Adrenal gland (tissue), 12 donors: Measurements from ENCODE around the gene ZCCHC8. TPM values are rescaled to one million over a fixed set of nuclear protein-coding genes. Genes with fewer than 3 reads are reported as not detected.

Source experiments
- DNase-seq, 7 donors: peaks; one replicate each; pipeline ENCODE4 v3.0.0-alpha.2; 2019 to 2020
- H3K27ac ChIP-seq, 5 donors: fragments of 200-600 bp; sonication (generic) in 4 of 5; 1 replicate in 3 of 5; 2 replicates in 2 of 5; pipeline versions ENCODE4 v1.5.1 to v1.8.0; 2016 to 2020; ENCODE audit warnings: mild to moderate bottlenecking in 1 of 5
- H3K27me3 ChIP-seq: fragments of 200-600 bp; 2 replicates; pipeline ENCODE4 v1.8.0; 2021
- H3K36me3 ChIP-seq, 2 donors: fragments of 200-600 bp; replicated peaks in 1 of 2; 1 replicate in 1 of 2; 2 replicates in 1 of 2; pipeline versions ENCODE4 v1.5.1 to v1.8.0; 2018 to 2022
- H3K4me1 ChIP-seq, 2 donors: fragments of 200-600 bp; replicated peaks in 1 of 2; 1 replicate in 1 of 2; 2 replicates in 1 of 2; pipeline versions ENCODE4 v1.5.1 to v1.8.0; 2018 to 2021
- H3K4me3 ChIP-seq, 4 donors: fragments of 200-600 bp; sonication (generic) in 3 of 4; one replicate each; pipeline ENCODE4 v1.5.1; 2016 to 2018
- H3K9me3 ChIP-seq, 3 donors: fragments of 200-600 bp; sonication (generic) in 1 of 3; replicated peaks in 1 of 3; 1 replicate in 2 of 3; 2 replicates in 1 of 3; pipeline versions ENCODE4 v1.5.1 to v1.8.0; 2016 to 2021
- CTCF ChIP-seq, 6 experiments: fragments of 450-650 bp in 4 of 6; fragments of 200-600 bp in 2 of 6; sonication (generic) in 1 of 6; IDR thresholded peaks; 1 replicate in 5 of 6; 2 replicates in 1 of 6; pipeline versions ENCODE4 v1.5.1 to v1.8.0; 2016 to 2021; ENCODE audit warnings: antibody characterized with exemption in 6 of 6, mild to moderate bottlenecking in 2 of 6, moderate library complexity in 1 of 6
- POLR2A ChIP-seq, 2 donors: fragments of 450-650 bp; IDR thresholded peaks; one replicate each; pipeline ENCODE4 v1.6.1; 2017; ENCODE audit warnings: antibody characterized with exemption in 2 of 2, mild to moderate bottlenecking in 2 of 2, moderate library complexity in 1 of 2
- WGBS, 4 donors: extraction: QIAGEN DNeasy Blood & Tissue Kit in 2 of 4; methylation state at CpG; one replicate each; pipeline versions ENCODE4 v1.1.5 to v1.1.7; 2013 to 2017; 5-methylcytosine and 5-hydroxymethylcytosine counted together
- intact Hi-C, 2 donors: fragments of 100-400 bp; cut with DNase I; formaldehyde crosslinking; loops; one replicate each; pipeline versions ENCODE4 v1.14.1 to v1.15.0; 2022 to 2023
- polyA plus RNA-seq, 3 donors: library from polyadenylated mRNA; stranded (reverse); fragments of 200-250 nt in 2 of 3; fragments of 350-450 nt in 1 of 3; fragmentation: Illumina TruSeq in 1 of 3; extraction: RNeasy Lipid Tissue Mini Kit (QIAGEN cat#74804) in 1 of 3; gene quantifications; one replicate each; pipeline ENCODE4 v1.2.3, GENCODE V29; 2013 to 2014
- total RNA-seq, 9 donors: library from RNA; depleted of rRNA in 4 of 9; stranded (reverse); fragments of >200 nt in 4 of 9; fragments of 120-200 nt in 1 of 9; fragmentation: NEBNext Ultra II Directional in 1 of 9; extraction: Animal tissue kit (Norgen Biotek cat#: 25700) in 1 of 9; gene quantifications; one replicate each; pipeline versions ENCODE4 v1.1.0 to v1.2.4, GENCODE V29; 2013 to 2023
- donor health status: healthy with polysubstance abuse.
- donor health status: Bipolar disorder and iron deficiency.
- donor health status: DM: yes; HTN: yes; CAD: no.
- donor health status: DM: no; HTN: no; CAD: no.
- donor health status: DM: no; HTN: no; CAD: no.
- donor health status: DM: yes; HTN: yes; CAD: no.

The ZCCHC8 gene
- total and polyA plus RNA-seq, 12 donors, result 10.7 to 55.3 (median 19.3) TPM

- no peak overlapping the region for H3K4me3 ChIP-seq
- DNase-seq, result no peak
- H3K36me3 ChIP-seq, result peaks cover 0 to 83% of the 10 kb centered on the region in 2 donors
- 95 to 97% (median 96%) methylated on average over 1 of the region's 1 CpG for WGBS, 4 donors
- TF ChIP-seq POLR2A (IDR thresholded peaks at IDR 0.05) (no peak), CTCF (IDR thresholded peaks at IDR 0.05) (no peak)
- H3K27ac ChIP-seq, result peak overlapping the region in 1 of 5 donors; percentile 46
- peaks cover 22 to 40% of the 10 kb centered on the region in 2 donors for H3K4me1 ChIP-seq
- no peaks in the 10 kb centered on the region for H3K9me3 ChIP-seq
- H3K27me3 ChIP-seq, result no peaks in the 10 kb centered on the region
- intact Hi-C loops, result no loop called here
These were observed 18.2 kb upstream of the ZCCHC8 start for GRCh38 chr12:122518908-122519307.

- H3K27me3 ChIP-seq, result no peaks in the 10 kb centered on the region
- no peaks in the 10 kb centered on the region for H3K9me3 ChIP-seq
- peak; percentile 58 to 90 (median 85) for DNase-seq
- 26 to 46% (median 43%) methylated on average over 5 of the region's 5 CpGs for WGBS, 4 donors
- TF ChIP-seq POLR2A (IDR thresholded peaks at IDR 0.05) (peak in 1 of 2 donors; percentile 55), CTCF (IDR thresholded peaks at IDR 0.05) (no peak)
- H3K4me3 ChIP-seq, result no peak overlapping the region
- peaks cover 0 to 93% of the 10 kb centered on the region in 2 donors for H3K36me3 ChIP-seq
- H3K4me1 ChIP-seq, result peaks cover 12 to 30% of the 10 kb centered on the region in 2 donors
- intact Hi-C loops, result no loop called here
- peak overlapping the region in 3 of 5 donors; percentile 46 to 69 (median 60) for H3K27ac ChIP-seq
These were observed 17.1 kb upstream of the ZCCHC8 start for GRCh38 chr12:122517877-122518276.

GRCh38 chr12:122516544-122517361, 16.0 kb upstream of the ZCCHC8 start:
- TF ChIP-seq CTCF (IDR thresholded peaks at IDR 0.05) (no peak), POLR2A (IDR thresholded peaks at IDR 0.05) (no peak)
- no peak for DNase-seq
- Histone ChIP-seq H3K27ac (peak overlapping the region in 2 of 5 donors; percentile 31 to 69), H3K36me3 (peaks cover 0 to 99% of the 10 kb centered on the region in 2 donors), H3K4me3 (no peak overlapping the region), H3K27me3 (no peaks in the 10 kb centered on the region), H3K4me1 (peaks cover under 1 to 19% of the 10 kb centered on the region in 2 donors), H3K9me3 (no peaks in the 10 kb centered on the region)
- intact Hi-C loops, result no loop called here
- WGBS, 4 donors, result 84 to 86% (median 85%) methylated on average over 13 of the region's 13 CpGs

- peaks cover 0 to 99% of the 10 kb centered on the region in 2 donors for H3K36me3 ChIP-seq
- H3K4me3 ChIP-seq, result no peak overlapping the region
- TF ChIP-seq CTCF (IDR thresholded peaks at IDR 0.05) (no peak), POLR2A (IDR thresholded peaks at IDR 0.05) (no peak)
- H3K4me1 ChIP-seq, result peaks cover 0 to 14% of the 10 kb centered on the region in 2 donors
- no peak for DNase-seq
- intact Hi-C loops, result no loop called here
- H3K27ac ChIP-seq, result no peak overlapping the region
- no peaks in the 10 kb centered on the region for H3K27me3 ChIP-seq
- 91 to 98% (median 97%) methylated on average over 2 of the region's 2 CpGs for WGBS, 4 donors
- H3K9me3 ChIP-seq, result no peaks in the 10 kb centered on the region
These were observed 14.5 kb upstream of the ZCCHC8 start for GRCh38 chr12:122515275-122515674.
